Activated B cell treated with CpG ODN at 0.5 μM for 24 hours (primary cell): ENCODE results near the gene FUCA1. TPM values are rescaled to one million over a fixed set of nuclear protein-coding genes. Genes with fewer than 3 reads are reported as not detected.
"Not testable (repeated sequence)": the region's sequence is repeated elsewhere in the genome, so short reads cannot be mapped to it uniquely, and the experiment has no call there.

Source experiments
- ATAC-seq: fragments of 200-7000 bp; cut with Tn5 transposase; one replicate; pipeline ENCODE4 v1.10.0; 2021; ENCODE audit warnings: low read depth, mild to moderate bottlenecking, moderate library complexity
- CTCF ChIA-PET: fragments of 350-600 bp; sonication (Branson Sonifier 250); formaldehyde crosslinking; loops from one replicate; lab custom pipeline; 2021; ENCODE audit warnings: antibody characterized with exemption; lab: Charles Lee
- POLR2A ChIA-PET: fragments of 350-600 bp; sonication (Branson Sonifier 250); formaldehyde crosslinking; loops from one replicate; lab custom pipeline; 2021; ENCODE audit warnings: antibody characterized with exemption; lab: Charles Lee
- DNase-seq: peaks from one replicate; pipeline ENCODE4 v3.0.0; 2022
- H3K27ac Mint-ChIP-seq: one replicate; pipeline ENCODE4 v1.8.0; 2020; ENCODE audit warnings: mixed read lengths
- H3K27me3 Mint-ChIP-seq: one replicate; pipeline ENCODE4 v1.8.0; 2021; ENCODE audit warnings: mixed read lengths
- H3K36me3 Mint-ChIP-seq: one replicate; pipeline ENCODE4 v1.8.0; 2021; ENCODE audit warnings: low read depth, mixed read lengths
- H3K4me1 Mint-ChIP-seq: one replicate; pipeline ENCODE4 v1.8.0; 2021; ENCODE audit warnings: mixed read lengths
- H3K4me3 Mint-ChIP-seq: one replicate; pipeline ENCODE4 v1.8.0; 2020; ENCODE audit warnings: mild to moderate bottlenecking, mixed read lengths
- H3K9me3 Mint-ChIP-seq: one replicate; pipeline ENCODE4 v1.8.0; 2020; ENCODE audit warnings: mixed read lengths
- intact Hi-C: fragments of 100-400 bp; cut with micrococcal nuclease; formaldehyde crosslinking; loops from one replicate; pipeline ENCODE4 v1.15.1; 2024
- total RNA-seq: library from RNA; stranded (reverse); gene quantifications from 2 replicates; pipeline ENCODE4 v1.2.3, GENCODE V29; 2022
- TF ChIP-seq, protein P1 (sequence below): fragments of 200-600 bp; IDR thresholded peaks from one replicate; pipeline ENCODE4 v1.8.0; 2022; ENCODE audit warnings: antibody characterized with exemption, mild to moderate bottlenecking

Gene FUCA1
- total RNA-seq, 1 donor from 2014 or later, result 10.7 TPM

DNA sequence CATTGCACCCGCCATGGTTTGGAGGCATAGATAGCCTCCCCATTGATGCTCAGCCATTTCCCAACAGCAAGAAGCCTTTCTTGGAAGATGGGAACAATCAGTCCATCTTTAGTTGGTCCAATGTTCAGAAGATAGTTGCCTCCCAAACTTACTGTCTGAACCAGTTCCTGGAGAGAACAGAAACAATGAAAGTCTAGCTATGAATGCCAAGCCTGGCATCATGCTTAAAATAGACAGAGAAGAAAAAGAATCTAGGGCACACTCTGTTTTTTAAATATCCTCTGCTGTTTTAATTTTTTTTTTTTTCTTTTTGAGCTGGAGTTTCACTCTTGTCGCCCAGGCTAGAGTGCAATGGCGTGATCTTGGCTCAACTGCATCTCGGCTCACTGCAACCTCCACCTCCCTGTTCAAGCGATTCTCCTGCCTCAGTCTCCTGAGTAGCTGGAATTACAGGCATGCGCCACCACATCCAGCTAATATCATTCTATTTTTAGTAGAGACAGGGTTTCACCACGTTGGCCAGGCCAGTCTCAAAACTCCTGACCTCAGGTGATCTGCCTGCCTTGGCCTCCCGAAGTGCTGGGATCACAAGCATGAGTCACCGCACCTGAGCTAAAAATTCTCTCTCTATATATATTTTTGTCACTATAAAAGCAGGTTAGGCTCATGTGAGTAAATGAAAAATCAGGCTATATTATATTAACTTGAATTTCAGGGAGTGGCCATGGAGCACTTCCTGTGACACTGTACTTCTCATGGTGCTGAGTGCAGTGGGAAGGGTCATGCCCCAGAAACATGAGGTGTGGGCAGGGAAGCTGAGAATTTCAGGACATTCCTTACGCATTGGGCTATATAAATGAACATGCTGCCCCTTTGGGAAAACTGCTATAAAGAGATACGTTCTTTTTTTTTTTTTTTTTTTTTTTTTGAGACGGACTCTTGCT is 19.1 kb downstream of the FUCA1 start:
- CTCF ChIA-PET, result no interaction called here
- no peaks in the 10 kb centered on the region for H3K27me3 Mint-ChIP-seq
- no peaks in the 10 kb centered on the region for H3K4me1 Mint-ChIP-seq
- no peak for DNase-seq
- intact Hi-C loops, result no loop called here
- H3K9me3 Mint-ChIP-seq, result no peaks in the 10 kb centered on the region
- peaks cover 49% of the 10 kb centered on the region for H3K36me3 Mint-ChIP-seq
- no peak overlapping the region for H3K4me3 Mint-ChIP-seq
- H3K27ac Mint-ChIP-seq, result no peak overlapping the region
- TF ChIP-seq, protein P1, sequence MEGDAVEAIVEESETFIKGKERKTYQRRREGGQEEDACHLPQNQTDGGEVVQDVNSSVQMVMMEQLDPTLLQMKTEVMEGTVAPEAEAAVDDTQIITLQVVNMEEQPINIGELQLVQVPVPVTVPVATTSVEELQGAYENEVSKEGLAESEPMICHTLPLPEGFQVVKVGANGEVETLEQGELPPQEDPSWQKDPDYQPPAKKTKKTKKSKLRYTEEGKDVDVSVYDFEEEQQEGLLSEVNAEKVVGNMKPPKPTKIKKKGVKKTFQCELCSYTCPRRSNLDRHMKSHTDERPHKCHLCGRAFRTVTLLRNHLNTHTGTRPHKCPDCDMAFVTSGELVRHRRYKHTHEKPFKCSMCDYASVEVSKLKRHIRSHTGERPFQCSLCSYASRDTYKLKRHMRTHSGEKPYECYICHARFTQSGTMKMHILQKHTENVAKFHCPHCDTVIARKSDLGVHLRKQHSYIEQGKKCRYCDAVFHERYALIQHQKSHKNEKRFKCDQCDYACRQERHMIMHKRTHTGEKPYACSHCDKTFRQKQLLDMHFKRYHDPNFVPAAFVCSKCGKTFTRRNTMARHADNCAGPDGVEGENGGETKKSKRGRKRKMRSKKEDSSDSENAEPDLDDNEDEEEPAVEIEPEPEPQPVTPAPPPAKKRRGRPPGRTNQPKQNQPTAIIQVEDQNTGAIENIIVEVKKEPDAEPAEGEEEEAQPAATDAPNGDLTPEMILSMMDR, result no peak
- ATAC-seq, result no peak
- POLR2A ChIA-PET, result interaction anchor here (1.0 kb wide), 1 partner anchor 23 kb away, joined by 4 read pairs; the partner anchor contains the start of gene HMGCL

DNA sequence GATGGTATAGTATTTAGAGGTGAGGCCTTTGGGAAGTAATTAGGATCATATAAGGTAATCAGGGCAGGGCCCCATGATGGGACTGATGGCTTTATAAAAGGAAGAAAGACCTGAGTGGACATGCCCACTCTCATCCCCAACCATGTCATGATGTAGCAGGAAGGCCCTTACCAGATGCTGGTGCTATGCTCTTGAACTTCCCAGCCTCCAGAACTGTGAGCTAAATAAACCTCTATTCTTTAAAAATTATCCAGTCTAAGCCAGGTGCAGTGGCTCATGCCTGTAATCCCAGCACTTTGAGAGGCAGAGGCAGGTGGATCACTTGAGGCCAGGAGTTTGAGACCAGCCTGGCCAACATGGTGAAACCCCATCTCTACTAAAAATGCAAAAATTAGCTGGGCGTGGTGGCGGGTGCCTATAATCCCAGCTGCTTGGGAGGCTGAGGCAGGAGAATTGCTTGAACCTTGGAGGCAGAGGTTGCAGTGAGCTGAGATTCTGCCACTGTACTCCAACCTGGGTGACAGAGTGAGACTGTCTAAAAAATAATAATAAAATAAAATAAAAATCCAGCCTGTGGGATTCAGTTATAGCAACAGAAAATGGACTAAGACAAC is 20.5 kb downstream of the FUCA1 start:
- POLR2A ChIA-PET, H3K9me3 Mint-ChIP-seq, CTCF ChIA-PET, ATAC-seq, intact Hi-C loops, H3K27ac Mint-ChIP-seq, H3K27me3 Mint-ChIP-seq, H3K4me3 Mint-ChIP-seq, H3K4me1 Mint-ChIP-seq, DNase-seq: not testable (repeated sequence)
- peaks cover 48% of the 10 kb centered on the region for H3K36me3 Mint-ChIP-seq

DNA sequence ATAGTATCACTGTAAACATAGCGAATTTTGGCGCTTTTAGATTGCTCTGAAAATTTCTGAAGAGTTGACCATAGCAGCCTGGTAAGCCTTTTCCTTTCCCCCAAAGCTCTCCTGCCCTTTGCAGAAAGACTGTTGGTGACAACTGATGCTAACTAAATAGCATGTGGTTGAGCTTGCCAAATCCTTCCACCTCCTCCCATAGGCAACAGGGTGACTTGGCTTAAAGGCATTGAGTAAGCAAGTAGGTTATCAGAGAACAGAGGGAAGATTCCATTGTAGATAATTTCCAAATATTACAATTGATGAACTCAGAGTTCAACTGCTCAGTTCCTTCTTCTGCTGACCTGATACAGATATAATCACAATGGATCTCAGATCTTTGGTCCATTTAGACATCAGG is 22.9 kb downstream of the FUCA1 start:
- ChIA-PET POLR2A (interaction anchor here (0.7 kb wide), 1 partner anchor 102 kb away, joined by 3 read pairs; no protein-coding TSS in a partner anchor), CTCF (interaction anchor here (0.6 kb wide), 1 partner anchor 14 kb away, joined by 3 read pairs; no protein-coding TSS in a partner anchor)
- Mint-ChIP-seq H3K27ac (no peak overlapping the region), H3K9me3 (no peaks in the 10 kb centered on the region), H3K4me3 (no peak overlapping the region), H3K36me3 (peaks cover 41% of the 10 kb centered on the region), H3K27me3 (no peaks in the 10 kb centered on the region), H3K4me1 (no peaks in the 10 kb centered on the region)
- TF ChIP-seq, protein P1, result no peak
- no peak for ATAC-seq
- intact Hi-C loops, result no loop called here
- DNase-seq, result no peak

DNA sequence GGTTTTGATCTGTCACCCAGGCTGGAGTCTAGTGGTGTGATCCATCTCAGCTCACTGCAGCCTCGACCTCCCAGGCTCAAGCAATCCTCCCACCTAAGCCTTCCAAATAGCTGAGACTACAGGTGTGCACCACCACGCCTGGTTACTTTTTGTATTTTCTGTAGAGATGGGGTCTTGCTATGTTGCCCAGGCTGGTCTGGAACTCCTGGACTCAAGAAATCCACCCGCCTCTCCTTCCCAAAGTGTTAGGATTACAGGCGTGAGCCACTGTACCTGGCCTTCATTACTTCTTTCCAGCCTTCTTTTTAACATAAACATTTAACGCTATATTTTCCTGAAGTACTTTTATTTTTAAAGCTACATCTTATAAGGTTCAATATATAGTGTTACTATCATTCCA is 24.4 kb downstream of the FUCA1 start:
- intact Hi-C loops, result no loop called here
- CTCF ChIA-PET, result no interaction called here
- Mint-ChIP-seq H3K27me3 (no peaks in the 10 kb centered on the region), H3K4me3 (no peak overlapping the region), H3K36me3 (peaks cover 36% of the 10 kb centered on the region), H3K4me1 (peaks cover under 1% of the 10 kb centered on the region), H3K9me3 (no peaks in the 10 kb centered on the region), H3K27ac (no peak overlapping the region)
- ATAC-seq (no peak), DNase-seq (no peak)
- POLR2A ChIA-PET, result no interaction called here
- TF ChIP-seq, protein P1, result no peak

DNA sequence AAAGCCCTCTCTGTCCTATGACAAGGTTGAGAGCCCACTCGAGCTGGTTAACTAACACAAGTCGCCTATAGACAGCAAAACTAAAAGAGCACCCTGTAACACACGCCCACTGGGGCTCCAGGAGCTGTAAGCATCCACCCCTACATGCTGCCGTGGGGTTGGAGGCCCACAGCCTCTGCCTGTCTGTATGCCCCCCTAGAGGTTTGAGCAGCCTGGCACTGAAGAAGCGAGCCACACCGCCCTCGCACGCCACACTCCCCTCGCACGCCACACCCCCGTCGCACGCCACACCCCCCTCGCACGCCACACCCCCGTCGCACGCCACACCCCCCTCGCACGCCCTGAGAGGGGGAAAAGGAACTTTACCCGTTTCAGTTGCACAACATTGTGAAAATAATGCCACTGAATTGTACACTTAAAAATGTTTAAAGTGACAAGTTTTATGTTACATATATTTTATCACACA is 29.7 kb downstream of the FUCA1 start:
- ChIA-PET POLR2A (interaction anchor here (0.6 to 2.1 kb wide), 7 partner anchors 13 to 336 kb away, joined by 3 to 23 read pairs (median 8); partner anchors contain the start of genes CNR2 and HMGCL), CTCF (interaction anchor here (2.3 kb wide), 1 partner anchor 27 kb away, joined by 7 read pairs; no protein-coding TSS in a partner anchor)
- TF ChIP-seq, protein P1, result no peak
- DNase-seq (peak; percentile 70), ATAC-seq (peak; percentile 100)
- no peaks in the 10 kb centered on the region for H3K27me3 Mint-ChIP-seq
- peak overlapping the region; percentile 63 for H3K27ac Mint-ChIP-seq
- H3K36me3 Mint-ChIP-seq, result no peaks in the 10 kb centered on the region
- peaks cover 10% of the 10 kb centered on the region for H3K4me1 Mint-ChIP-seq
- peak overlapping the region; percentile 76 for H3K4me3 Mint-ChIP-seq
- no peaks in the 10 kb centered on the region for H3K9me3 Mint-ChIP-seq
- intact Hi-C loops, result loop anchor here (1.0 to 2.0 kb wide), 6 partner anchors 13 to 75 kb away; partner anchors contain the start of genes CNR2, FUCA1, HMGCL and PITHD1
